Measurements from ENCODE around the gene DUSP7. TPM values are rescaled to one million over a fixed set of nuclear protein-coding genes. Genes with fewer than 3 reads are reported as not detected.
A peak's percentile ranks its signal among the peaks of the same experiment; 100 is the strongest.

Gene DUSP7
- polyA plus RNA-seq, 4 donors = 1.6 to 9.4 (median 4.4) TPM

DNA sequence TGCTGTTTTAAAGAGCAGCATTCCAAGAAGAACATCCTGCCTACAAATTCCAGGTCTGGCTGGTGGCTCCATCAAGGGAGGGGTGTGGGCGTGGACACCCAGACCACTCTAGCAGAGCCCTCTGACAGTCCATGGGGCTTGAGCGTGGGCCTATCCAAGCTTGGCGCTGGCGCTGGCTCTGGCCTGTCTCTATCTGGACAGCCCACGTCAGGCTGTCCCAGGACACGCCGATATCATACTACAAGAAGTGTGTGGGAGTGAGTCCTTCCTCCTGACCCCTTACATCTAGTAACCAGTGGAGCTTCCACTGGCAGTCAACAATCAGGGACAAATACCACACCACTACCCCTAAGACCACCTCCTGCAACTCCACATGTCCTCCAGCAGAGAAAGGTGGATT, 17.1 kb upstream of the DUSP7 start:
- Histone ChIP-seq H3K36me3 (ENCODE audit: control insufficient read depth in 3 of 3, insufficient read depth in 2 of 3, low read depth in 1 of 3, low read length in 3 of 3) (peaks cover 0 to 22% (median 0%) of the 10 kb centered on the region in 3 donors), H3K4me1 (ENCODE audit: control insufficient read depth in 3 of 3, insufficient read depth in 2 of 3, low read depth in 1 of 3, low read length in 2 of 3) (peaks cover 0 to 6% (median 2%) of the 10 kb centered on the region in 3 donors), H3K27ac (ENCODE audit: low read depth in 1 of 3, low read length in 2 of 3) (no peak overlapping the region), H3K4me3 (ENCODE audit: low read depth in 1 of 3, low read length in 3 of 3) (no peak overlapping the region), H3K9me3 (ENCODE audit: control insufficient read depth in 2 of 2, insufficient read depth in 1 of 2, low read depth in 1 of 2, low read length in 1 of 2) (no peaks in the 10 kb centered on the region), H3K27me3 (ENCODE audit: control insufficient read depth in 3 of 3, insufficient read depth in 3 of 3, low read length in 3 of 3) (no peaks in the 10 kb centered on the region)
- FAIRE-seq (no peak), DNase-seq (no peak)
- 92 to 98% (median 96%) methylated on average over 7 of the region's 7 CpGs for WGBS, 3 donors

DNA sequence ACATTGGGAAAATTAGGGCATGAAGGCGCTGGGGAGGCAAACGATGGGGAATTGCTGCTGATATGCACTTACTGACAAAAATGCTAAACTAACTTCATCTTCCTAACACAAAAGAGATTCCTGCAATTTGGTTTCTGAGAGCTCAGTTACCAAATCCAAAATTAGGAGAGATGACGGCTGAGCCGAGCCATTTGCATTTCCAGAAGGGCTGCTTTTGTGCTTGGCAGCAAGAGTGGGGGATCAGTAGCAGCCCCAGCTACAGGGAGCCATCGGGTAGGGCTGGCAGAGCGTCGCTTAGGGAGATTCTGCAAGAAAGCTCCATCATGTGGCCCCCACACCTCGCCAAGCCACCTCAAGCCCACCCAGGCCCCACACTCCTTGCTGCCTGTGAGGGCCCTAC, 16.1 kb upstream of the DUSP7 start:
- Histone ChIP-seq H3K27ac (ENCODE audit: low read depth in 1 of 3, low read length in 2 of 3) (no peak overlapping the region), H3K36me3 (ENCODE audit: control insufficient read depth in 3 of 3, insufficient read depth in 2 of 3, low read depth in 1 of 3, low read length in 3 of 3) (peaks cover 0 to 22% (median 0%) of the 10 kb centered on the region in 3 donors), H3K4me1 (ENCODE audit: control insufficient read depth in 3 of 3, insufficient read depth in 2 of 3, low read depth in 1 of 3, low read length in 2 of 3) (peaks cover 0 to 16% (median 2%) of the 10 kb centered on the region in 3 donors), H3K4me3 (ENCODE audit: low read depth in 1 of 3, low read length in 3 of 3) (no peak overlapping the region), H3K27me3 (ENCODE audit: control insufficient read depth in 3 of 3, insufficient read depth in 3 of 3, low read length in 3 of 3) (no peaks in the 10 kb centered on the region), H3K9me3 (ENCODE audit: control insufficient read depth in 2 of 2, insufficient read depth in 1 of 2, low read depth in 1 of 2, low read length in 1 of 2) (no peaks in the 10 kb centered on the region)
- FAIRE-seq = no peak
- DNase-seq = no peak
- WGBS, 3 donors = 93 to 96% (median 96%) methylated on average over 8 of the region's 8 CpGs

DNA sequence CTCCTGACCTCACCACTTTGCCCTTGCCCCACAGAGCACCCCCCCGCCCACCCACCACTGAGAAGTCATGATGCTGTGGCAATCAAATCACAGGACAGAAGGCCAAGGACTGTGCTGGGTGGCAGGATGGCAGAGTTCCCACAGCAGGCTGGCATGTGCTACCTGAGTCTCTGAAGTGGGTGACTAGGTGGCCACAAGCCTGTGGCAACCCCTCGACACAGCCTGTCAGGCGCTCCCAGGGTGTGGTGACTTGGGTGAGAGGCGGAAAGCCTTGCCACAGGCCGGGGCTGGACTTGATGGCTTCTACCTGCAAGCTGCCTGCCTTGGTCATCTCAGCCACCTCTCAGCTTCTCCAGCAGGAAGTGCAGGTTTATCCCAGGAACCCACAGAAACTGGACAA, 15.6 kb upstream of the DUSP7 start:
- WGBS, 3 donors = 81 to 89% (median 88%) methylated on average over 5 of the region's 5 CpGs
- Histone ChIP-seq H3K27me3 (ENCODE audit: control insufficient read depth in 3 of 3, insufficient read depth in 3 of 3, low read length in 3 of 3) (no peaks in the 10 kb centered on the region), H3K4me1 (ENCODE audit: control insufficient read depth in 3 of 3, insufficient read depth in 2 of 3, low read depth in 1 of 3, low read length in 2 of 3) (peaks cover 0 to 16% (median 2%) of the 10 kb centered on the region in 3 donors), H3K9me3 (ENCODE audit: control insufficient read depth in 2 of 2, insufficient read depth in 1 of 2, low read depth in 1 of 2, low read length in 1 of 2) (no peaks in the 10 kb centered on the region), H3K4me3 (ENCODE audit: low read depth in 1 of 3, low read length in 3 of 3) (no peak overlapping the region), H3K36me3 (ENCODE audit: control insufficient read depth in 3 of 3, insufficient read depth in 2 of 3, low read depth in 1 of 3, low read length in 3 of 3) (peaks cover 0 to 21% (median 0%) of the 10 kb centered on the region in 3 donors), H3K27ac (ENCODE audit: low read depth in 1 of 3, low read length in 2 of 3) (no peak overlapping the region)
- no peak for FAIRE-seq
- DNase-seq = no peak

DNA sequence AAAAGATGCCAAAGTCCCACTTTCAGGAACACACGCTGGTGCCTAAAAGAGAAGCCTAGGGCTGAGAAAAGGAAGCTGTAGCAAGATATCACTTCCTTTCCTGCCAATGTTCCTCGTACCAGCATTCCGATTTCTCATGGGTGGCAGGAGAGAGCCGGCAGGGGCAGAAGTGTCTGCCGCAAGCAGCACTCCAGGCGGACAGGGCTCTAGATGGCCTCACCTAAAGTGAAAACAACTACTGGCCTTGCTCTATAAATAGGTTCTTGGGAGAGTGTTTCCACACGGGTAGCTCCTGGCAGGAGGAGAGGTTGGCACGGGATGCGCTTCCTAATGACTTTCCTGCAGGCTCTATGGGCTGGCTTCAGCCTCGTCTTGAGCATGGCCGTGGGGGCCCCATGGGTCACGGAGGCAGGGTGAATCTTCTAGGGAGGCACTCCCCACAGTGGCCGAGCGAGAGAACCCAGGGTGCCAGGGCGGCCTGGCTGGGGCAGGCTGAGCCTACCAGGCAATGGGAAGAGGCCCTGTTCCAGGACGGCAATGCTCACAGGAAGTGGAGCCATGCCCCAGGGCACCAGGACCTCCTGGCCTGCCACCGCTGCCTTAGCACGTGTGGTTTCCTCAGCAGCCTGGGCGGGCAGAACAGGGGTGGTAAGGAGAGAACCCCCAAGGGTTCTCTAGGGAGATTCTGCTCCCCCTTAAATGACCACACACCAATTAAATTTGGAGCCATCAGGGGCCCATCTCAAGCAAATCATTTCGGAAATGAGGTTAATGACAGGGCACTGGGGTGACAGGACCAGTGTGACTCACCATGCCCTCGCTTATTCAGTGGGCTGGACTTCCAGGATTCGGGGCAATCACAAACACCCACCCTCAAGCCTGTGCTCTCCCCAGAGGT, 14.6 kb upstream of the DUSP7 start:
- Histone ChIP-seq H3K4me3 (ENCODE audit: low read depth in 1 of 3, low read length in 3 of 3) (no peak overlapping the region), H3K9me3 (ENCODE audit: control insufficient read depth in 2 of 2, insufficient read depth in 1 of 2, low read depth in 1 of 2, low read length in 1 of 2) (no peaks in the 10 kb centered on the region), H3K27me3 (ENCODE audit: control insufficient read depth in 3 of 3, insufficient read depth in 3 of 3, low read length in 3 of 3) (no peaks in the 10 kb centered on the region), H3K4me1 (ENCODE audit: control insufficient read depth in 3 of 3, insufficient read depth in 2 of 3, low read depth in 1 of 3, low read length in 2 of 3) (peaks cover 0 to 16% (median 2%) of the 10 kb centered on the region in 3 donors), H3K36me3 (ENCODE audit: control insufficient read depth in 3 of 3, insufficient read depth in 2 of 3, low read depth in 1 of 3, low read length in 3 of 3) (peaks cover 0 to 20% (median 0%) of the 10 kb centered on the region in 3 donors), H3K27ac (ENCODE audit: low read depth in 1 of 3, low read length in 2 of 3) (no peak overlapping the region)
- 79 to 86% (median 86%) methylated on average over 22 of the region's 22 CpGs for WGBS, 3 donors
- DNase-seq = no peak
- FAIRE-seq = no peak

DNA sequence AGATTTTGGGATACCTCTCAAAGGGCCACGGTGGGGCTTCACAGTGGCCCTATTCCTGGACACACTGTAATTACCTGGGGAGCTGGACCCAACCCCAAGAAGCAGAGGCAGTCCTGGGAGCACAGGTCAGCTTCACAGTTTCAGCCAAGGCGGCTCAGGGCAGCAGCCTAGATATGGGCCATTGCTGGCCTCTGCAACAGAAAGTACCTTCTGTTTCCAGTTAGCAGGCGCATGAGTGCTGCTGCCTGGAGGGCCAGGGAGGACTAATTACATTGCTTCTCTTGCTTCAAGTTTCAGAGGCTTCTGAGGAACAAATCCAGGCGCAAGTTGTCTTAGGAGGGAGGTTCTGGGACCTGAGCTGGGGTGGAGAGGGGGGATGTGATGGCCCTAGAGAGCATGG, 13.5 kb upstream of the DUSP7 start:
- H3K27me3 ChIP-seq (ENCODE audit: control insufficient read depth in 3 of 3, insufficient read depth in 3 of 3, low read length in 3 of 3) = no peaks in the 10 kb centered on the region
- H3K9me3 ChIP-seq (ENCODE audit: control insufficient read depth in 2 of 2, insufficient read depth in 1 of 2, low read depth in 1 of 2, low read length in 1 of 2) = no peaks in the 10 kb centered on the region
- peaks cover 0 to 20% (median 2%) of the 10 kb centered on the region in 3 donors for H3K4me1 ChIP-seq (ENCODE audit: control insufficient read depth in 3 of 3, insufficient read depth in 2 of 3, low read depth in 1 of 3, low read length in 2 of 3)
- H3K27ac ChIP-seq (ENCODE audit: low read depth in 1 of 3, low read length in 2 of 3) = no peak overlapping the region
- FAIRE-seq = no peak
- peaks cover 0 to 11% (median 0%) of the 10 kb centered on the region in 3 donors for H3K36me3 ChIP-seq (ENCODE audit: control insufficient read depth in 3 of 3, insufficient read depth in 2 of 3, low read depth in 1 of 3, low read length in 3 of 3)
- no peak for DNase-seq
- no peak overlapping the region for H3K4me3 ChIP-seq (ENCODE audit: low read depth in 1 of 3, low read length in 3 of 3)
- WGBS, 3 donors = 91 to 97% (median 95%) methylated on average over 4 of the region's 4 CpGs

DNA sequence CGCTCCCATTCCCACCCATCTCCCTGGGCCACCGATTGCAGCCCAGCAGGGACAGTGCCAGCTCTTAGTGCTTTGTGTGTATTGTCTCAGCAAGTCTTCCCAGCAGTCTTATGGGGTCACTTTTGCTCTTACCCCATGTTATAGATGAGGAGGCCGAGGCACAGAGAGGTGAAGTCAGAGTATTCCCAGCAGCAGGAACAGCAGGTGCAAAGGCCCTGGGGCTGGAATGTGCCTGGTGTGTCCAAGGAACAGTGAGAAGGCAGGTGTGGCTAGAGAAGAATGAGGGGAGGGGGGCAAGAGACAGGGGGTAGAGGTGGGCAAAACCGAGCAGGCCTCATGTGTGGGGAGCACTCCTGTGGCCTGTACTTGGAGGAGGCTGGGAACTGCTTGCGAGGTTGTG, 12.8 kb upstream of the DUSP7 start:
- Histone ChIP-seq H3K4me3 (ENCODE audit: low read depth in 1 of 3, low read length in 3 of 3) (no peak overlapping the region), H3K9me3 (ENCODE audit: control insufficient read depth in 2 of 2, insufficient read depth in 1 of 2, low read depth in 1 of 2, low read length in 1 of 2) (no peaks in the 10 kb centered on the region), H3K4me1 (ENCODE audit: control insufficient read depth in 3 of 3, insufficient read depth in 2 of 3, low read depth in 1 of 3, low read length in 2 of 3) (peaks cover 0 to 20% (median 2%) of the 10 kb centered on the region in 3 donors), H3K36me3 (ENCODE audit: control insufficient read depth in 3 of 3, insufficient read depth in 2 of 3, low read depth in 1 of 3, low read length in 3 of 3) (peaks cover 0 to 3% (median 0%) of the 10 kb centered on the region in 3 donors), H3K27ac (ENCODE audit: low read depth in 1 of 3, low read length in 2 of 3) (peak overlapping the region in 1 of 3 donors; percentile 19), H3K27me3 (ENCODE audit: control insufficient read depth in 3 of 3, insufficient read depth in 3 of 3, low read length in 3 of 3) (no peaks in the 10 kb centered on the region)
- DNase-seq = no peak
- WGBS, 3 donors = 88 to 95% (median 90%) methylated on average over 5 of the region's 5 CpGs
- no peak for FAIRE-seq

DNA sequence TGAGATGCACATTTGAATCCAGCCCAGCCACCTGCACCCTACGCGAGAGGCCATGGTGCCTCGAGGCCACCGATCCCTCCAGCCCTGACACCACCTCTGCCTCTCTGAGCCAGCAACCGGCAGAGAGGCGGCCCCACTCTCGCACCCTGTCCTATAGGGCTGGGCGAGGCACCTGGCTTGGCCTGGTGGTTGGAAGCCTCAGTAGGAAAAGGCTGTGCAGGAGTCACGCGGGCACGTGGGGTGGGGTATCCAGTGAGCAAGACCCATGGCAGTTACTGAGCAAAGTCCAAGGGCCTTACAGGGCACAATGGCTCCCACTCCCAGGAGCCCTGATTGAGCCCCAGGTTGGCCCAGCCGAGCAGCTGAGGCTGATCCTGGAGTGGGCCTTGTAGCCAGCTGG, 12.4 kb upstream of the DUSP7 start:
- DNase-seq (peak; percentile 66 to 83), FAIRE-seq (no peak)
- H3K36me3 ChIP-seq (ENCODE audit: control insufficient read depth in 3 of 3, insufficient read depth in 2 of 3, low read depth in 1 of 3, low read length in 3 of 3) = peaks cover 0 to 2% (median 0%) of the 10 kb centered on the region in 3 donors
- H3K4me1 ChIP-seq (ENCODE audit: control insufficient read depth in 3 of 3, insufficient read depth in 2 of 3, low read depth in 1 of 3, low read length in 2 of 3) = peaks cover 0 to 20% (median 2%) of the 10 kb centered on the region in 3 donors
- H3K9me3 ChIP-seq (ENCODE audit: control insufficient read depth in 2 of 2, insufficient read depth in 1 of 2, low read depth in 1 of 2, low read length in 1 of 2) = no peaks in the 10 kb centered on the region
- peak overlapping the region in 1 of 3 donors; percentile 54 for H3K27ac ChIP-seq (ENCODE audit: low read depth in 1 of 3, low read length in 2 of 3)
- 36 to 71% (median 60%) methylated on average over 11 to 12 of the region's 12 CpGs for whole genome bisulfite sequencing, 3 donors
- H3K4me3 ChIP-seq (ENCODE audit: low read depth in 1 of 3, low read length in 3 of 3) = no peak overlapping the region
- H3K27me3 ChIP-seq (ENCODE audit: control insufficient read depth in 3 of 3, insufficient read depth in 3 of 3, low read length in 3 of 3) = no peaks in the 10 kb centered on the region

DNA sequence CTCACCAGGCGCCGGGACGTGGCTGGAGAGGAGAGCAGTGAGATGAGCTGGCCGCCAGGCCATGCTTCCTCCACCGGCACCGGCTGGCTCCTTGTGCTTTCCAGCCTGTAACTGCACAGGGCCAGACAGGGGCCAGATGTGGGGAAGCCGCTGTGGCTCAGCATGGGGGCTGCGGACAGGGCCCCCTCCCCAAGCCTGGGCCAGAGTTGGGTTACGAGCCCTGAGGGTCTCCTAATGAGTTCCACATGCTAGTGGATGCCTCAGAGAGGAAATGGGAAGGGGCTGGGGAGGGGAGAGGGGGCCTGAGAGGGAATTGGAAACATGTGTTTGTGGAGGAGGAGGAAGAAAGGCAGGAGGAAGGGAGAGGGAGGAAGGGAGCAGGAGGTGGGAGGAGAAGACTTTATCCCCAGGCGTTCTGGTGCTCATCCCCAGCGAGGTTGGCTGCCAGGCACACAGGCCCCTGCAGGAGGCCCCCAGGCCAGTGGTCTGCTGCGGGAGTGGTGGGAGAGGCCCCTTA, 11.7 kb upstream of the DUSP7 start:
- H3K4me3 ChIP-seq (ENCODE audit: low read depth in 1 of 3, low read length in 3 of 3) = no peak overlapping the region
- no peaks in the 10 kb centered on the region for H3K27me3 ChIP-seq (ENCODE audit: control insufficient read depth in 3 of 3, insufficient read depth in 3 of 3, low read length in 3 of 3)
- no peaks in the 10 kb centered on the region for H3K9me3 ChIP-seq (ENCODE audit: control insufficient read depth in 2 of 2, insufficient read depth in 1 of 2, low read depth in 1 of 2, low read length in 1 of 2)
- H3K4me1 ChIP-seq (ENCODE audit: control insufficient read depth in 3 of 3, insufficient read depth in 2 of 3, low read depth in 1 of 3, low read length in 2 of 3) = peaks cover 0 to 20% (median 2%) of the 10 kb centered on the region in 3 donors
- DNase-seq (no peak), FAIRE-seq (no peak)
- peaks cover 0 to 2% (median 0%) of the 10 kb centered on the region in 3 donors for H3K36me3 ChIP-seq (ENCODE audit: control insufficient read depth in 3 of 3, insufficient read depth in 2 of 3, low read depth in 1 of 3, low read length in 3 of 3)
- 73 to 94% (median 86%) methylated on average over 12 of the region's 12 CpGs for WGBS, 3 donors
- peak overlapping the region in 1 of 3 donors; percentile 55 for H3K27ac ChIP-seq (ENCODE audit: low read depth in 1 of 3, low read length in 2 of 3)
